GM20000 (cell line): Measurements from ENCODE around the gene PPARA.

Experiments used
- DNase-seq: peaks from one replicate; pipeline ENCODE4 v3.0.0; 2012; ENCODE audit warnings: low spot score
- CTCF ChIP-seq: IDR thresholded peaks from 2 replicates; pipeline ENCODE4 v1.5.1; 2012; ENCODE audit warnings: mild to moderate bottlenecking, control low read depth; ENCODE audit errors: extremely low read depth, missing control alignments

Gene PPARA

GRCh38 chr22:46213052-46213451 is 62.7 kb downstream of the PPARA start:
- no peak for DNase-seq
- no peak for TF ChIP-seq CTCF

GRCh38 chr22:46214149-46214548 is 63.8 kb downstream of the PPARA start:
- no peak for DNase-seq
- TF ChIP-seq CTCF, result no peak

GRCh38 chr22:46214616-46215015 is 64.3 kb downstream of the PPARA start:
- DNase-seq, result no peak
- no peak for TF ChIP-seq CTCF

- peak; percentile 39 for DNase-seq
- TF ChIP-seq CTCF, result no peak
Measured at GRCh38 chr22:46219636-46220035, 69.3 kb downstream of the PPARA start.

- DNase-seq, result no peak
- no peak for TF ChIP-seq CTCF
Measured at GRCh38 chr22:46220921-46221320, 70.6 kb downstream of the PPARA start.

GRCh38 chr22:46224044-46224897 is 73.9 kb downstream of the PPARA start:
- TF ChIP-seq CTCF, result no peak
- DNase-seq, result no peak

GRCh38 chr22:46224898-46225290 is 74.6 kb downstream of the PPARA start:
- DNase-seq, result no peak
- TF ChIP-seq CTCF, result no peak
